Stimulated activated CD4-positive, alpha-beta T cell treated with anti-CD3 and anti-CD28 coated beads, TNF-alpha, amount 100 ng/mL, for 1 hour (primary cell): ENCODE data around the gene RAI1.
"Not testable (repeated sequence)": the region's sequence is repeated elsewhere in the genome, so short reads cannot be mapped to it uniquely, and the experiment has no call there.

ENCODE experiments used
- DNase-seq, 3 donors: peaks; one replicate each; pipeline ENCODE4 v3.0.0-alpha.2; 2020; ENCODE audit warnings: low read depth in 3 of 3, low spot score in 1 of 3

RAI1 gene

DNA sequence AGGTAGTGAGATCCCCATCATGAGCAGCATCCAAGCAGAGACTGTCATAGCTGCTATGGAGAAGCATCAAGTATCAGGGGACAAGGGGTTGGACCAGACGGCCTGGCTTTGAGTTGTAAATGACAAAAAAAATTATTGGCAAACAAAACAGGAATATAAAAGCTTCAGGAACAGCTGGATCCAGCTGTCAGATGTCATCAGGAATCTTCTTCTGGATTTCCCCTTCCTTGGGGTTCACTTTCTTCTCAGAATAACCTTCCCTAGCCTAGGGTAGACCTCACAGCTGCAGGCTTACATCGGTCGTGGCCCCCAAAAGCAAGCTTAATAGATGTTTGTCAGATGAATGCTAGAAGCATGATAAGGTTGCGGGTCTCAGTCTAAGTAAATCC, 17.2 kb upstream of the RAI1 start:
- DNase-seq: no peak

DNA sequence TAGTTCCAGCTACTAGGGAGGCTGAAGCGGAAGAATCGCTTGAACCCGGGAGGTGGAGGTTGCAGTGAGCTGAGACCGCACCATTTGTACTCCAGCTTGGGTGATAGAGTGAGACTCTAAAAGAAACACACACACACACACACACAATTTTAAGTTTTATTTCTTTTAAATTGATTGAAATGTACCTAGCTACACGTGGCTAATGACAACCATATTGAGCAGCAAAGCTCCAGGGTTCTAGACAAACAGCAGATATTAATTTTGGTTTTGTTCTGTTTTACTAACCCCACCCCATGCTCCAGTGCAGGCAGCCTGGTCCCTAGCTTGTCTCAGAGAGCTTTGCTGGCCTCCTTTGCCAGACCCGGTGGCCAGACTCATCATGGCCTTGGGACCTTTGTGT, 16.0 kb upstream of the RAI1 start:
- DNase-seq: no peak

- no peak for DNase-seq
These were observed 15.0 kb upstream of the RAI1 start for GRCh38 chr17:17666111-17666714.

DNA sequence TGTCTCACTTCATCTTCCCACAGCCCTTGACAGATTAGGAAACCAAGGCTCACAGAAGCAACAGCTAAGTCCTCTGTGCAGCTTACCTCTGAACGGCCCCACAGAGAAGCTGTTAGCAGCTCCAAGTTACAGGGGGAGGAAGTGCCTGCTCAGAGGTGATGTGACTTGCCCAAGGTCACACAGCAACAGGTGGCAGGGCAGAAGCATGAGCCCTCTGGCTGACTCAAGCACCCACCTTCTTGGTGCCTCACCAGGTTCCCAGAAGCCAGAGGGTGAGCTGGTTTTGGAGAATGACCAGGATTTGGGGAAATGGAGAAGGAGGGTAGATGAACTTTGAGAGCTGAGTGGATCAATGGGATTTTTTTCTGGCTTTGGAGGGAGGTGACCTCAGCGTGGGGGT, 14.0 kb upstream of the RAI1 start:
- no peak for DNase-seq

DNA sequence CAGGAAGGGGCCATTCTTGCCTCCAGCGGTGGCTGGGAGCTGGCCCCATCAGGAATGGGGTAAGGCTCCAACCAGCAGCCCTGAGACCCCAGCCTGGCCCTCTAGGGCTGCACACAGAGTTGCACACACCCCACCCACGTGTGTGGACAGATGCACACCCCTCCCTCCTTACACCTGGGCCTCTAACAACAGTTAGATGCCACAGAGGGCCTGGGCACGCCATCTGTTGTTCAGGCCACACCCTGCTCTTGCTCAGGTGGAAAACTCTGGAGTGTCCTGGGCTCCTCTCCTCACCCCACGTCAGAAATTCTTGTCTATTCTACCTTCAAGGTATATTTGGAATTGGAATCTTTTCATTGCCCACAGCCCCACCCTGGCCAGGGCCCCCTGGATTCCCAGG, 13.3 kb upstream of the RAI1 start:
- DNase-seq: no peak

GRCh38 chr17:17668358-17668757, 12.9 kb upstream of the RAI1 start:
- DNase-seq: no peak

DNA sequence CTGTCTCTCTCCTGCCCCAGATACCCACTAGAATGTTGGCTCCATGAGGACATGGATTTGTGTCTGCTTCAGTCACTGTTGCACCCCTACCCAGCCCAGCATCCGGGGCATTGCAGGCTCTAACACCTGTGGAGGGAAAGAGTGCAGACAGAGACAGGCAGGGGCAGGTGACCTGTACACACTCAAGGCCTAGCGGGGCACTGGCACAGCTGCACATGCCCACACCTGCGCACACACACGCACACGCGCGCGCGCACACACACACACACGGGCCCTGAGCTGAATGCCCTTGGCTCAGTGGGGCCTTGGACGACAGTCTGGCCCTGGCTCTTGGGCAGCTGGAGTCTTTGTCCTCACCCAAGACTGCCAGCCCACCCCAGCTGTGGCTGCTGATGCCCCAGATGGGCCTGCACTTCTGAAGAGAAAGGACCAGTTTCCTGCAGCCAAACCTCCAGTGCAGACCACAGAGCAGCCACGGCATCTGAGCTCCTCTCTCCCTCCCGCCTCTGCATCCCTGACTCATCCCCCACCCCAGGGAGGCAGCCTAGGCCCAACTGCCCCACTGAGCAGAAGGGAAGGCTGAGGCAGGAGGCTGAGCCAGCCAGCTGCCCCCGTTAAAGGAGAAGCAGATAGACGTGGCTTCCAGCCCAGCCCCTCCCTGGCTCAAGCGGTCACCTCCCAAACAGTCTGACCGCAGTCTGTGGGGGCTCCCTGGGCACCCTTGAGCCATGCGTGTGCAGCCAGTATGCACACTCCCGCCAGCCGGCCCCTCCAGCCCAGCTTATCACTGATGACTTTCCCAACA, 12.3 kb upstream of the RAI1 start:
- DNase-seq: no peak

DNA sequence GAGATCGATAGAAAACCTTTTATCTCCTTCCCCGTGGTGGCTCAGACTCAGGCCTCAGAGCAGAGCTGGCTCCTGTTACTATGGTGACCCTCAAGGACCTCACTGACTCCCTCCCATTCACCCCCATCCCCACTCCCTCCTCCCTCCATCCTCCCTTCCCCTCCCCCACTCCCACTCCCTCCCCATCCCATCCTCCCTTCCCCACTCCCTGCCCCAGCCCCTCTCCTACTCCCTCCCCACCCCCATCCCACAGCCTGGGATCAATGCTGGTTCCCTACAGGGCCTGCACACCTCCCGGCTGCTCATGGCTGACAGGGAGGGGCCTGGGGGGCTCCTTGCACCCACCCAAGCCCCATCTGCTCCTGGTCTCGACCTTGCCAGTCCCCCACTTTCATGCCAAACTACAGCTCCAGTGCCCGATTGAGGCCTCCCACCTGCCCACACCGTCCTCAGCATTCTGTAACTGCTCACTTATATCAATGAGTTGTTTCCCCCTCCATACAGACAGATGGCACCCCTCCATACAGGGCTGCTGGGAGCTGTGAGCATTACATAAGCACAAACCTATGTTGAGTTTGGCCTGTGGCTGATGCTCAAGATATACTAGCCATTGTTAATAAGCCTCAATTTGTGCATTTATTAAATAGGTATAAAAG, 11.6 kb upstream of the RAI1 start:
- no peak for DNase-seq

DNA sequence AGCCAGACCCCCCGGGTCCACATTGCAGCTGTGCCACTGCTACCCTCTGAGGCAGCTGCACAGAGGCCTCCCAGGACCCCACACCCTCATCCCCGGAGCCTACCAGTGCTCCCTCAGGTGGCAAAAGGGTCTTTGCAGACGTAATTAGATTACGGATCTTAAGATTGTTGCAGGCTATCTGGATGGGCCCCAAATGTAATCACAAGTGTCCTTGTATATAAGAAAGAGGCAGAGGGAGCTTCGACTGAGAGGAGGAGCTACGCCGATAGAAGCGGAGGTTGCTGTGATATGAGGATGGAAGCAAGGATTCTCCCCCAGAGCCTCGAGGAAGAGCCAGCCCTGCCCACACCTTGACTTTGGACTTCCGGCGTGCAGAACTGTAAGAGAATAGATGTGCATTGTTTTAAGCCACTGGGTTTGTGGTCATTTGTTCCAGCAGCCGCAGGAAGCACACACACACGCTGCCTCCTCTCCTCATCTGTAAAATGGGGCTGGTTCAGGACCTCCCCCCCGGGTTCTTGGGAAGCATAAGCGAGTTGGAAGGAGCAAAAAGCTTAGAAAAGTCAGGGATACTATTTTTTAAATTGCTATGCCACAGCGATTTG, 10.5 kb upstream of the RAI1 start:
- DNase-seq: no peak

- no peak for DNase-seq
These were observed 9.7 kb upstream of the RAI1 start for GRCh38 chr17:17671369-17672129.

GRCh38 chr17:17672453-17673368, 8.5 kb upstream of the RAI1 start:
- DNase-seq: no peak

GRCh38 chr17:17675416-17675815, 5.8 kb upstream of the RAI1 start:
- no peak for DNase-seq

- no peak for DNase-seq
These were observed 5.2 kb upstream of the RAI1 start for GRCh38 chr17:17675925-17676534.

DNA sequence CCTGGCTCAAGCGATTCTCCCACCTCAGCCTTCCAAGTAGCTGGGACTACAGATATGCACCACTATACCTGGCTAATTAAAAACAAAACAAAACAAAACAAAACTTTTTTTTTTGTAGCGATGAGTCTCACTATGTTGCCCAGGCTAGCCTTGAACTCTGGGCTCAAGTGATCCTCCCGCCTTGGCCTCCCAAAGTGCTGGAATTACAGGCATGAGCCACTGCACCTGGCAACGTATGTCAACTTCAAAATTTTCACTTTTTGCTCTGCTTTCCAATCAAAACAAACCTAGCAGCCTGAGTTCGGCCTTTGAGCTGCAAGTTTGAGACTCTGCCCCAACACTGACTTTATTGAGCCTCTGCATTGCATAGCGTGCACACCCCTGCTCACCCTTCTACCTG, 4.5 kb upstream of the RAI1 start:
- DNase-seq: no peak

DNA sequence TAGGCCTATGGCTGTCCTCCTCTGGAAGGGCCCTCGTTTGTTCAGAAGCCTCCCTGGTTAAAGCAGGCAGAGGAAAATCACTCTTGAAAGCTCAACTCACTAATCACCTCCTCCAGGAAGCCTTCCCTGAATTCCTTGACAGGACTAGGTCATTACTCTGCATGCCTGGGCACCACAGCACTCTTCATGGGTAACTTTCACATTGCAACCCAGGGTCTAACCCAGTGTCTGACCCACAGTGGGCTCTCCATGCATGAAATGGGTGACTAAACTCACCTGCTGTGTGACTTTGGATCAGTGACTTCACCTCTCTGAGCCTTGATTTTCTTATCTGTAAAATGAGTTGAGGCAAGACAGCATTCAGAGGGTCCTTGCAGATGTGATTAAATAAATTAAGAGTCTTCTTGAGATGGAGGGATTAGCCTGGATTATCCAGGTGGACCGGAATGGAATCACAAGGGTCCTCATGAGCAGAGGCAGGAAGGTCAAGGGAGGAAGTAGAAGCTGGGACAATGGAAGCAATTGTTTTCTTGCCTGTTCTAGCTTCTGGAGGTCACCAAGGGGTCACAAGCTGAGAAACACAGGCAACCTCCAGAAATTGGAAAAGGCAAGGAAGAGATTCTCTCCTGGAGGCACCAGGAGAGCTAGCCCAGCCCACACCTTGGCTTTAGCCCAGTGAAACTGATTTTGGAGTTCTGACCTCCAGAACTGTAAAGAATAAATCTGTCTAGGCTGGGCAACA, 3.8 kb upstream of the RAI1 start:
- DNase-seq: no peak

DNA sequence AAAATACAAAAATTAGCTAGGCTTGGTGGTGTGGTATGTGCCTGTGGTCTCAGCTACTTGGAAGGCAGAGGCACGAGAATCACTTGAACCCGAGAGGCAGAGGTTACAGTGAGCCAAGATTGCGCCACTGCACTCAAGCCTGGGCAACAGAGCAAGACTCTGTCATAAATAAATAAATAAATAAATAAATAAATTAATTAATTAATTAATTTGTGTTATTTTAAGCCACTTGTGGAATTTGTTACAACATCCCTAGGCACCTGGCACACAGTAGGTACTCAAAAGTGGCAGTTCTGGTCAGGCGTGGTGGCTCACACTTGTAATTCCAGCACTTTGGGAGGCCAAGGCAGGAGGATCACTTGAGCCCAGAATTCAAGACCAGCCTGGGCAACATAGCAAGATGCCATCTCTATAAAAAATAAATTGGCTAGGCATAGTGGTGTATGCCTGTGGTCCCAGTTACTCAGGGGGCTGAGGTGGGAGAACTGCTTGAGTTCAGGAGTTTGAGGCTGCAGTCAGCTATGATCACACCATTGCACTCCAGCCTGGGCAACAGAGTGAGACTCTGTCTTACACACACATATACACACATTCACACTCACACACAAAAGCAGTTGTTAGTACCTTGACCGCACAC, 3.1 kb upstream of the RAI1 start:
- not testable (repeated sequence) for DNase-seq

DNA sequence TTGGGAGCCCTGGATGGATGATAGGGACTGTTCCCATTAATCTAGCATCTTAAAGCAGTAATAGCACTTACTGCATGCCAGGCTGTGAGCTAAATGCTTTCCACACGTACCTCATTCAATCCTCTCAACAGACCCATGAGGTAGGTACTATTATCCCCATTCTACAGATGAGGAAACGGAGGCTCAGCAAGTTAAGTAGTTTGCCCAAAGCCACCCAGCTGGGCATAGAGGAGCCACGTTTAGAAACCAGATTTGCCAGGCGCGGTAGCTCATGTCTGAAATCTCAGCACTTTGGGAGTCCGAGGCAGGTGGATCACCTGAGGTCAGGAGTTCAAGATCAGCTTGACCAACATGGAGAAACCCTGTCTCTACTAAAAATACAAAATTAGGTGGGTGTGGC, 2.0 kb upstream of the RAI1 start:
- DNase-seq: no peak

DNA sequence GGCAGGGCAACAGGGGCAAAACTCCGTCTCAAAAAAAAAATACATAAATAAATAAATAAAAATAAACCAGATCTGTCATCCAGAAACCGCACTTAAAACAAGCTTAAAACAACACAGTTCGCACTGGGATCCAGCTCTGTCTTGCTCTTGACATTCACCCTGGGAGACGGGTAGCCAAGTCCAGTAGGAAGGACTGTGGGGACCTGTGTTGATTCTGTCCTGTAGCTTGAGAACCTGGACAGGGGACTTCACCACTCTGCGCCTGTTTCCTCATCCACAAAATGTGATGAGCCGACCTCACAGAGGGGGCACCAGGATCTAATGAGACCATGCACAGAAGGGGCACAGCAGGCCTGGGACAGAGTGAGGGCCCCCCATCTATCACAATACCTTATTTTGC, 1.5 kb upstream of the RAI1 start:
- DNase-seq: no peak
